Measurements from ENCODE around the gene CDV3. TPM values are rescaled to one million over a fixed set of nuclear protein-coding genes. Genes with fewer than 3 reads are reported as not detected.

CDV3 gene
- total RNA-seq, 1 donor from 2014 or later: 166 TPM

- Mint-ChIP-seq H3K4me3 (no peak overlapping the region), H3K27me3 (ENCODE audit: low read depth) (no peaks in the 10 kb centered on the region), H3K27ac (ENCODE audit: unreplicated experiment) (no peak overlapping the region), H3K4me1 (peaks cover 4% of the 10 kb centered on the region), H3K9me3 (peaks cover 4% of the 10 kb centered on the region), H3K36me3 (ENCODE audit: low read depth) (peaks cover 6% of the 10 kb centered on the region)
- TF ChIP-seq, protein P1, sequence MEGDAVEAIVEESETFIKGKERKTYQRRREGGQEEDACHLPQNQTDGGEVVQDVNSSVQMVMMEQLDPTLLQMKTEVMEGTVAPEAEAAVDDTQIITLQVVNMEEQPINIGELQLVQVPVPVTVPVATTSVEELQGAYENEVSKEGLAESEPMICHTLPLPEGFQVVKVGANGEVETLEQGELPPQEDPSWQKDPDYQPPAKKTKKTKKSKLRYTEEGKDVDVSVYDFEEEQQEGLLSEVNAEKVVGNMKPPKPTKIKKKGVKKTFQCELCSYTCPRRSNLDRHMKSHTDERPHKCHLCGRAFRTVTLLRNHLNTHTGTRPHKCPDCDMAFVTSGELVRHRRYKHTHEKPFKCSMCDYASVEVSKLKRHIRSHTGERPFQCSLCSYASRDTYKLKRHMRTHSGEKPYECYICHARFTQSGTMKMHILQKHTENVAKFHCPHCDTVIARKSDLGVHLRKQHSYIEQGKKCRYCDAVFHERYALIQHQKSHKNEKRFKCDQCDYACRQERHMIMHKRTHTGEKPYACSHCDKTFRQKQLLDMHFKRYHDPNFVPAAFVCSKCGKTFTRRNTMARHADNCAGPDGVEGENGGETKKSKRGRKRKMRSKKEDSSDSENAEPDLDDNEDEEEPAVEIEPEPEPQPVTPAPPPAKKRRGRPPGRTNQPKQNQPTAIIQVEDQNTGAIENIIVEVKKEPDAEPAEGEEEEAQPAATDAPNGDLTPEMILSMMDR (conservative IDR thresholded peaks at IDR 0.05): no peak
- no peak for DNase-seq (ENCODE audit: low read depth, low spot score)
Observed at GRCh38 chr3:133563186-133563591, 10.3 kb upstream of the CDV3 start.

- H3K27ac Mint-ChIP-seq (ENCODE audit: unreplicated experiment): peak overlapping the region; percentile 73
- H3K9me3 Mint-ChIP-seq: no peaks in the 10 kb centered on the region
- DNase-seq (ENCODE audit: low read depth, low spot score): no peak
- H3K36me3 Mint-ChIP-seq (ENCODE audit: low read depth): no peaks in the 10 kb centered on the region
- TF ChIP-seq, protein P1 (conservative IDR thresholded peaks at IDR 0.05): no peak
- H3K27me3 Mint-ChIP-seq (ENCODE audit: low read depth): no peaks in the 10 kb centered on the region
- H3K4me1 Mint-ChIP-seq: peaks cover 7% of the 10 kb centered on the region
- H3K4me3 Mint-ChIP-seq: no peak overlapping the region
Observed at GRCh38 chr3:133563816-133564215, 9.7 kb upstream of the CDV3 start.

DNA sequence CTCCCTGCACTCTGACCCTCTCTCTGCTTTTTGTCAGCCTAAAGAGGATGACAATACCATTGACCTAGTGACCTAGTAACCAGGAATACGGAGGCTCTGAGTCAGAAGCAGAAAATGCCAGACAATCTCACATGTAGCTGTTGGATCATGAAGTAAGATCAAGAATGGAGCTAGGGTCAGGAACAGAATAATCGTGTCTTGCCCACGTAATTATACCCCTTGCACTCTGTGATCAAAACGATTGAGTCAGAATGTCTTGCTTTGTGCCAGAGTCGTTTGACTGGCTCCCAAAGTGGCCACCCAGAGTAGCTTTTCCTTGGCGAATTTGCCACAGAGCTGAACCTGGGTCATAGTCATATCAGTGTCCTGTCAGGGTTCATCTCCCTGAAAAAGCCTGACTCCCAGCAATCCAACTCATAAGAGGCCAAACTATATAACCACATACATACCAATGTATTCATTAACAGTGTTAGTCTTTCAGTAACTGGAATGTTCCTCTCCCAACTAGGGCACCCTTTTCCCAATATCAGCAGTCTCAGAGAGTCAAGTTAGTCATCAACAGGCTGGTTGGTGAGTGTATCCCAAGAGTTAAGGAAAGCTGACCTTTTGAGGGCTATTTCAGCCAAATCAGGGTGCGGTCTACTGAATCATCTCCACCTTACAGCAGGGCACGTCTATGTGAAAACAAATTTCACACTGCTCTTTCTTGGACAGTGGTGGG, 5.0 kb upstream of the CDV3 start:
- Mint-ChIP-seq H3K4me3 (no peak overlapping the region), H3K27me3 (ENCODE audit: low read depth) (no peaks in the 10 kb centered on the region), H3K36me3 (ENCODE audit: low read depth) (no peaks in the 10 kb centered on the region), H3K27ac (ENCODE audit: unreplicated experiment) (no peak overlapping the region), H3K9me3 (no peaks in the 10 kb centered on the region), H3K4me1 (peaks cover 21% of the 10 kb centered on the region)
- TF ChIP-seq, protein P1 (conservative IDR thresholded peaks at IDR 0.05): no peak
- no peak for DNase-seq (ENCODE audit: low read depth, low spot score)

DNA sequence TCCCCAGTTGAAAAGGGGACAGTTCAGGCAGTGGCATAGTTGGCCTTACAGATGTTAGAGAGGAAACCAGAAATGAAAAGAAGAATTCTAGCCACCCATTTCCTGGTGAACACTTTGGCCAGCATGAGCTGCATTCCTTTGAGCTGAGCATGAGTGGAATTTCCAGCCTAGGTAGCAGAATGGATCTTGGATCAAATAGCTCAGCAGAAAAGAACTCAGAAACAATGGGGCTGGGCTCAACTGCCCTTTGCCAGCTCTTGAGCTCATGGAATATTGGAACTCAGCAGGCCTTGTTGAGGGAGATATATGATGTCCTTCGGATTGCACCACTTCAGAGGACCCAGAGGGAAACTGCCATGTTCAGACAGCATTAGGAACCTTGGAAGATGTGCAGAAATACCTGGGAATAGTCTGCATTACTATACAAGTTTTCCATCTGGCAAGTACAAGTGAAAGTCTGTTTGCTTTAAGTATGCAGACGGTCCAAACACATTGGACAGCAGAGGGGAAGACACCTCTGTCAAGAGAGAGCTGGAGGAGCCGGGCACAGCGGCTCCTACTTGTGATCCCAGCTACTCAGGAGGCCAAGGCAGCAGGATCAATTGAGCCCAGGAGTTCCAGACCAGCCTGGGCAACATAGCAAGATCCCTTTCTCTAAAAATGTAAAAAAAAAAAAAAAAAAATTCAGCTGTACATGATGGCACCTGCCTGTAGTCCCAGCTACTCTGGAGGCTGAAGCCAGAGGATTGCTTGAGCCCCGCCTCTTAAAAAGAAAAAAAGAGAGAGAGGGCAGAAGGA, 3.1 kb upstream of the CDV3 start:
- Mint-ChIP-seq H3K4me1 (peaks cover 30% of the 10 kb centered on the region), H3K36me3 (ENCODE audit: low read depth) (no peaks in the 10 kb centered on the region), H3K27me3 (ENCODE audit: low read depth) (no peaks in the 10 kb centered on the region), H3K4me3 (peak overlapping the region; percentile 35), H3K9me3 (no peaks in the 10 kb centered on the region), H3K27ac (ENCODE audit: unreplicated experiment) (peak overlapping the region; percentile 16)
- no peak for DNase-seq (ENCODE audit: low read depth, low spot score)
- TF ChIP-seq, protein P1 (conservative IDR thresholded peaks at IDR 0.05): no peak

GRCh38 chr3:133570937-133571320, 2.6 kb upstream of the CDV3 start:
- Mint-ChIP-seq H3K4me3 (no peak overlapping the region), H3K27ac (ENCODE audit: unreplicated experiment) (no peak overlapping the region), H3K36me3 (ENCODE audit: low read depth) (no peaks in the 10 kb centered on the region), H3K27me3 (ENCODE audit: low read depth) (no peaks in the 10 kb centered on the region), H3K4me1 (peaks cover 35% of the 10 kb centered on the region), H3K9me3 (no peaks in the 10 kb centered on the region)
- no peak for DNase-seq (ENCODE audit: low read depth, low spot score)
- TF ChIP-seq, protein P1 (conservative IDR thresholded peaks at IDR 0.05): no peak

All from neural crest cell (in vitro differentiated cells).